G401.6 (cell line): ENCODE measurements around the gene DLK2.
"Not testable (repeated sequence)": the region's sequence is repeated elsewhere in the genome, so short reads cannot be mapped to it uniquely, and the experiment has no call there.

Experiments used
- FAIRE-seq: peaks from 2 replicates; lab custom pipeline; 2012; peaks lifted over from hg19 to GRCh38; lab: Jason Lieb, UNC

DLK2 gene, protein sequence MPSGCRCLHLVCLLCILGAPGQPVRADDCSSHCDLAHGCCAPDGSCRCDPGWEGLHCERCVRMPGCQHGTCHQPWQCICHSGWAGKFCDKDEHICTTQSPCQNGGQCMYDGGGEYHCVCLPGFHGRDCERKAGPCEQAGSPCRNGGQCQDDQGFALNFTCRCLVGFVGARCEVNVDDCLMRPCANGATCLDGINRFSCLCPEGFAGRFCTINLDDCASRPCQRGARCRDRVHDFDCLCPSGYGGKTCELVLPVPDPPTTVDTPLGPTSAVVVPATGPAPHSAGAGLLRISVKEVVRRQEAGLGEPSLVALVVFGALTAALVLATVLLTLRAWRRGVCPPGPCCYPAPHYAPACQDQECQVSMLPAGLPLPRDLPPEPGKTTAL

DNA sequence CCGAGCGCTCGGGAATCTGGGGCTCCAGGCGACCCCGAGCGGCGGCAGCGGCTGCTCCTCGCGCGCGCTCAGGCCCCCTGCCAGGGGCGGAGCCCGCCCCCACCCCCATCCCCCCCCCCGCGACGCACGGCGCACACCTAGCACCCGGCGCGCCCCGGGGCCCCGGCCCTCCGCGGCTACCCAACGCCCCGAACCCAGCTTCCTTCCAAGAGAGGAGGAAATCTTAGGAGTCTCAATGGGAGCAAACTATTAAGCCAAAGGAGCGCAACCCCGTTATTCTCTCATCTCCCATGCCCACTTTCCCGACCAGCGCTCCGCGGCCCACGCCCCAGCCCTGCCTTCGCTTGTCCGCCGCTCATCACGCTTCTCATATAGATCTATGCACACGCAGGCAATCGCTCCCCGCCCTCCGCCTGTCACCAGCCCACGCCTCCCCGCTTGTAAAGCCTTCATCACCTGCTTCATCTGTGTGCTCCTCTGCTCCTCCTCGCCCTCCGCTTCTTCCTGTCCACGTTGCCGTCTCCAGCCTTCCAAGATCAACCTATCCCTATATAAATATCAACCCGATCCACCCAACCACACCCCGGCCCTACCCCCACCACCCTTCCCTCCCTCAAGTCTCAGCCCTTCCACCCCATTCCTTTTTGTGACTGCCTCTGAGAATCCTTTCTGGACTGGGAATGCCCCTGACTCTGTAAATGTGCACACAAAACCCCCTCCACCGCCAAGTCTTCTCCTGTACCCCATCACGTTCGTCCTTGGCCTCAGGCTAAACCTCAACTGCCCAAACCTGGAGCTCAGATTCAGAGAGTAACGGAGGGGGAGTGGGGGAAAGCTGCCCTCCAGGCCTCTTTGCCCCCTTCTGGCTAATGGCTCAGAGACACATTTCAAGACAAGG is at the start of gene DLK2:
DLK2 (minus strand) TSS at position 18 of the 898 bp plus-strand sequence. CDS start 723 bp downstream, outside the sequence.
- FAIRE-seq, result no peak

DNA sequence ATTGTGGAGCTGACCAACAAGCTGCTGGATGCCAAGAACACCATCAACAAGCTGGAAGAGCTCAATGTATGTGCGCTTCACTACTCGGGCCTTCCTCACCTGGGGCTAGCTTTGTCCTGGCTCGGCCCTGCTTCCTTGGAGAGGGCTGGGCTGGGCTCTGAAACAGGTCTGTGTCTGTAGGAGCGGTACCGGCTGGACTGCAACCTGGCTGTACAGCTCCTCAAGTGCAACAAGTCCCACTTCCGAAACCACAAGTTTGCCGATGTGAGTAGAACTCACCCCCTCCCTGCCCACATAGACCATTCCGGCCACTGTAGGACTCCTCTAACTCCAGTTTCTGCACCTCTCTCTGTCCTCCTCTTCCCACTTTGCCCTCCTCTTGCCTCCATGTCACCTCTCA is 48.1 kb upstream of the DLK2 start:
- no peak for FAIRE-seq

DNA sequence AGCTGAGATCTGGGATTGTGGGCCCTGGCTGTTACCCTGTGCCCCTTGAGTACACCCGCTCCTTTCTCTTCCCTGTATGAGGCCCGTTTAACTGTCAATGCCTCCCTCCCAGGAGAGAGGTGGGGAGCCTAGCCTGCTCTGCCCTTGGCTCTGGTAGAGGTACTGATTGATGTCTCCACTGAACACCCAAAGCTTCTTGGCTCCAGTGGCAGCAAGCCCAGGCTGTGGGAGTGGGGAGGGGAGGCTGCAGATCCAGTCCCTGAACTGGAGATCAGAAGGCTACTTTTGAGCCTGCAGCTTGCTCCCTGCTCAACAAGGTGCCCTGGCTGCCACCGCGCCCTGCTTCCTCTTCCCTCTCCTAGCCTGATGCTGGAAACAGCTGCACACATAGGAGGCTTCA is 47.3 kb upstream of the DLK2 start:
- FAIRE-seq, result no peak

DNA sequence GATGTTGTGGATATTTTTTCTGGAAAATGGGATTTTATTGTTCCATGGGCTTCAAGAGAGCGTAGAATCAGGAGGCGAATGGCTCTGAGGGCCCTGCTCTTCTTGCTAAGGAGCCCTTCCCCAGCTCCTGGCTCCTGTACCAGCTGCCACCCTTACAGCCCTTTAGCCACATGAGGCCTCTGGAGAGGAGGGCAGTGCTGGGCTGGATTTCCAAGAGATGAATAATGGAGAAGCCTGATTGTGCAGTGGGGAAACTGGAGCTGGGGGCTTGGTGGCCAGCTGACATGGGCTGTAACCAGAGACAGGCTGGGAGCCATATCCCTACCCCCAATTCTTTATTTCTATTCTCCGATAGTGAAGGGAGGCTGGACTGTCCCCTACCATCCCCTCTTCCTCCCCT is 45.6 kb upstream of the DLK2 start:
- no peak for FAIRE-seq

DNA sequence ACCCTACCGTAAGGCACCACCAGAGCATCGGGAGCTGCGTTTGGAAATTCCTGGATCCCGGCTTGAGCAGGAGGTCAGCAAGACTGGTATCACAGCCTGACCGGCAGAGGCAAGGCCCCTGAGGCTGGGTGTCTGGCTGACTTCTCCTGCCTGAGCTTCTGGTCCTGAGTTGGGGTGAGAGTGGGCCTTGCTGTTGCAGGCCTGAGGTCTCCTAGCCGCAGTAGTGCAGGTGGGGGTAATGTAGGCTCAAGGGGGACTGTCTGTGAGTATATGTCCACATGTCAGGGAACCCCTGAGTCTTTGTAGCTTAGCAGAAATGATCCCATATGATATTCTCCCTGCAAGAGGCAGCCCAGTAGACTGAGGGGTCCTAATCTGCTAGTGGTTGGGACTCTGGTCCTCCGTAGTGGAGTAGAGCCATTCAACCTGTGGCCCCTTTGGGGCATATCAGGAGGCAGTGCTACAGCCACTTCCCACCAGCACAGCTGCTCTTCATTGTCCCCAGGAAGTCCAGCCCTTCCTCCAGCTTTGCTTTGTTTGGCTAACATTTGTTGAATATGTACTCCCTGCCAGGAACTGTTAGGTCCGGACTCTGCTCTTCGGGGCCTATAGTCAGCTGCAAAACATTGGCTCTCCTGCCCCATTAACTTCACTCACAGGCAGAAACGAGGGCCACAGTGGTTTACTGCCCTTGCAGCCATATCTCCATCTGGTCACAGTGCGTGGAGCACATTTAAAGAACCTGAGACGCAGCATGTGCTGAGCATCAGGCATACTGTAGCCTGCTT is 43.9 kb upstream of the DLK2 start:
- no peak for FAIRE-seq

DNA sequence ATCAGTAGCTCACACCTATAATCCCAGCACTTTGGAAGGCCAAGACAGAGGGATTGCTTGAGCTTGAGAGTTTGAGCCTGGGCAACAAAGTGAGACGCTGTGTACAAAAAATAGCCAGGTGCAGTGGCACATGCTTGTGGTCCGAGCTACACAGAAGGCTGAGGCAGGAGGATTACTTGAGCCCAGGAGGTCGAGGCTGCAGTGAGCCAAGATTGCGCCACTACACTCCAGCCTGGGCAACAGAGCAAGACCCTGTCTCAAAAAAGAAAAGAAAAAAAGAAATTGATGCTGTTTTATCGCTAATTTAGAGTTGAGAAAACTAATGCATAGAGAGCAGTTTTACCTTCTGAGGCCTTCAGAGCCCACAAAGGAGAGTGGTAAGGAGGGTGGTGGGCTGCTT is 42.9 kb upstream of the DLK2 start:
- not testable (repeated sequence) for FAIRE-seq

DNA sequence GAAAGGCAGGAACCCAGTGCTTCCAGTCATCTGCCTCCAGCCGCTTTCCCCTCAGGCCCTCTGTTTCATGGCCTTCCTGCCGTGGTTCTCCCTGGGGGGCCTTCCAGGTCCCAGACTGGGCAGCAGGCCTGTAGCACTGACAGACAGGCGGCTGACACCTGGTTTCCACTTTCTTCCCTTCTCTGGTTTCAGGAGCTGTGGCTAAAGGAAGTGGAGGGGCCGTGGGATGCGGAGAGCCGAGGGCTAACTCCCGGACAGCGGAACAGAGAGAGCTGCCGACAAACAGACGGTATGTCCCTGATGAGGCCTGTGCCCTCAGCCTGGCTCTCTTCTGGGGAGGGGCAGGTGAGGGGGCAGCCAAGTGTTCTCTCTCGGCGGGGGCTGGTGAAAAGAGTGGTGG is 42.3 kb upstream of the DLK2 start:
- FAIRE-seq, result no peak

DNA sequence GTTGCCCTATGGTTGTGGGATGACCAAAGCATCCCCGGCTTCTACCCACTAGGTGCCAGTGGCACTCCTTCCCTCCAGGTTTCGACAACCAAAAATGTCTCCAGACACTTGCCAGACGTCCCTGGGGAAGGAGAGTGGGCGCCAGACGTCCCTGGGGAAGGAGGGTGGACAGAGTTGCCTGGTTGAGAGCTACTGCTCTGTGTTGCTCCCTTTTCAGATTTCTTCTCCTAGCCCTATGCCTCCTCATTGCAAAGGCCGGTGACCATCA is 41.7 kb upstream of the DLK2 start:
- no peak for FAIRE-seq

DNA sequence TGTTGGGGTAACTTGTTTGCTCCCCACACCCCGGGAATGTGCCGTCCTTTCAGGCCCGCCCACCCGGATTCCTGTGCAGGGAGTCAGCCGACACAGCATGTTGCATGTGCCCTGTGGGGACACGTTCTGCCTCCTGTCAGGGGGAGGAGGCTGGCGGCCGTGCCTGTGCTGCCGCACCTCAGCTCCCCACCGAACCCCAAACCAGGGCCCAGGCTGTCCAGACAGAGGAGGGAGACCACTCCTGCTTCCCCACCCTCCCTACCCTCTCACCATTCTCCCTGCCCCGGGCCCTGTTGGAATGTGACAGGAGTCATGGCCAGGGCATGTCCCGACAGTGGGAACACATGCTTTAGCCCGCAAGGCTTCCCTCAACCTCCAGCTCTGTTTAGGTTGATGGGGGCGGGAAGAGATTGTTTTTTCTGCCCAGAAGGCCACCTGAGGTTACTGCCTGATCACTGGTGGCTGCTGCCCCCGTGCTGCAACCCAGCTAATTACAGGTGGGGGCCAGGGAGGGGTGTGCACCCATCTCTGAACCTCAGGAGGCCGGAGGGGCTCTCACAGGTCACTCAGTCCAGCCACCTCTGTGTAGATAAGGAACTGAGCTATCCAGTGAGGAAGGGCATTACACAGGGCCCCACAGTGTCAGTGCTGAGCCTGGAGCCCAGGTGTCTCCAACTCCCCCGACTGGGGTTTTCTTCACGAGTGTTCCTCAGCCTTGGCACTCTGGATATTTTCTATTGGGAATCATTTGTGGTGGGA is 41.2 kb upstream of the DLK2 start:
- FAIRE-seq, result no peak

DNA sequence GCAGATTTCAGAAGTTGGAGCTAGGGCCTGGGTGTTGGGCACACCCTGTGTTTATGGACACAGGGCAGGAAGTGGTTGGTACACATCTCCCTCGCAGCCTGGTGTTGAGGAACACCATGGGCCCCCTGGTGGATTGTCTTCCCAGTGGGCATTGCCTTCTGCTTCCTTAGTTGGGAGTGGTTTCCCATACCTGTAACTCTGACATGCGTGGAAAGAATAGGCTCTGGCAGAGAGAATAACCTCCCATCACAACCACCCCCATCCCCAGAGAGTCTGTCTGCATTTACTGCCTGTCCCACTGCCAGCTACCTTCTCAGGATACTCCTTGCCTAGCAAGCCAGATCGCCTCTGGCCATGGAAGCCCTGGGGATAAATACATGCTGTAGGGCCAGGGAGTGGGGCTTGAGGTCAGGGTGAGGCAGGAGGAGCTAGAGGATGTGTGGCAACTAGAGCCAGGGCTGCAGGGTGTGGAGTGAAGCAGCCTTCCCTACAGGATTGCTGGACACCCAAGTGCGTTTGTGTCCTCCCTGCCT is 40.1 kb upstream of the DLK2 start:
- FAIRE-seq, result no peak

DNA sequence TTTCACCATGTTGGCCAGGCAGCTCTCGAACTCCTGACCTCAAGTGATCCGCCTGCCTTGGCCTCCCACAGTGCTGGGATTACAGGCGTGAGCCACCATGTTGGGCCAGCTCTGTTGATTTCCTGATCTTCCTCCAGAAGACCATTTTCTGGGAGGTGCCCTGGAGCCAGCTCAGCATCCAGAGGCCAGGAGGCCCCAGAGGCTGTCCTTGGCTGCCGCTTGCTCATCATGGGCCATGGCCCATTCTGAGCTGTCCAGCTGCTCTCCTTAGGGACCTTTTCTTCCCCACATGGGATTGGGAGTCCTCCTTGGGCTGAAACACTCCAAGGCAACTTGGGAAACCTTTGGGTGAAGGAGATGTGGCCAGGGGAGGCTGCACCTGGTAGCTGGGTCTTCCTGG is 39.4 kb upstream of the DLK2 start:
- no peak for FAIRE-seq

DNA sequence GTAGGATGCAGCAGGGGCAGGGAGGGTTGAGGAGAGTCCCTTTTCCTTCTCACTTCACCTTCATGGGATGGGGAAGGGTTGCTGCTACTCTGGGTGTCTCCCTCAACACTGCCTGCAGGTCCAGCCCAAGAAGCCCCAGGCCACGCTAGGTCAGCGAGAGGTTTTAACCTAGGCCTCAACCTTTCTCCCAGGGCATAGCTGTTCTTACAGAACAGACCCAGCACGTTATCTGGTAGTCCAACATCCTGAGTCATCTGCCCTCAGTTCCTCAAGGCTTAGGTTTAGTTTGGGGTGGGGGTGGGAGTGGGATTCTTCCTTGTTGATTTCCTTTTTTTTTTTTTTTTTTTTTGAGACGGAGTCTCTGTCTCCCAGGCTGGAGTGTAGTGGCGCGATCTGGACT is 39.0 kb upstream of the DLK2 start:
- FAIRE-seq, result no peak

DNA sequence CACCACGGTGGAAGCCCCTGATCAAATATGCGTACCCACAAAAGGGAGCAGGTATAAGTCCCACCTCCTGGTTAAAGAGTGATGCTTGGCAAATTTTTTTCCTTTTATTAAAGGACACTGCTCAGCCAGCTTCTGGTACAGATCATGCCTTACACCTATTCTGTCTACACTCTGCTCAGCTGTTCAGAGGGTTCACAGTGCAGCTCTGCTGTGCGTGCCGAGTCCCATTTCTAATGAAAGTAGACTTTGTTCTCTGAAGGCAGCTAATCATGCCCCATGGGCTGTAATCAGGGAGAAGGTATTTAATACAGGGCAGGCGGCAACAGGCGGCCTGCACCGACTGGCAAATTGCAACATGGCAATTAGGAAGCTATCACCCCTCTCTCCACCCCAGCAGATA is 38.5 kb upstream of the DLK2 start:
- no peak for FAIRE-seq

DNA sequence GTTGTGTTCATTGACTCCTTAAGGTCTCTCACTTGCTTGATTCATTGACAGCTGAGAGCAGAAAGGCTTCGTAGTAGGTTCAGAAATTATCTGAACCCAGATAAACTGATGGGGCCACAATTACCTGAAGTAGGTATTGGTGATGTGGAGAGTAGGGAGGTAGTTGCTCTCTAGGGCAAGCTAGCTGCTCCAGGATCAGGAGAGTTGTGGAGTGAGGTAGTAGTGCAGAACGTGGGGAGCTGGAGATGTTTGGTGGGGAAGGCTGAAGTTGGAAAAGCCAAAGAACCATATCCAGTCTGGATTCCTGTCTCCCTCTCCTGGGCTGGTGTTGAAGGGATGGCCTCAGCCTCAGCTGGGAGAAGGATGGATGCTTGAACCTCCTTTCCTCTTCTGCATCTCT is 37.9 kb upstream of the DLK2 start:
- no peak for FAIRE-seq

DNA sequence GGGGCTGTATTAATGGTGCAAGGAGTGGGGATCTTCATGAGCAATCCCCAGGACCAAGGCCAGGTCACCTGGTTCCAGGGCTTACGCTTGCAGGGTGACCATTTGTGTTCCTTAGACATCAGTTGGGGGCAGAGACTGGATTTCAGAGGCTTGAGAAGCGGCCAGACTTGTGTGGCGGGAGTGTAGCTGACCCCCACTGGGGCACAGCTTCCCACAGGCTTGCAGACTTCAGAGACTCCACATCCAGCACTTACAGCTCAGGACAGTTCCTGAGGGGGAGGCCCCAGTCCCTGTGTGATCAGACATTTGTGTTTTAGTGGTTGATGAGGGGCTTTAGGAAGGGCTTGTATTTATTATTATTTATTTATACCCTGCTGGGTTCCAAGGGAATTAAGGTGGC is 37.3 kb upstream of the DLK2 start:
- FAIRE-seq, result no peak

DNA sequence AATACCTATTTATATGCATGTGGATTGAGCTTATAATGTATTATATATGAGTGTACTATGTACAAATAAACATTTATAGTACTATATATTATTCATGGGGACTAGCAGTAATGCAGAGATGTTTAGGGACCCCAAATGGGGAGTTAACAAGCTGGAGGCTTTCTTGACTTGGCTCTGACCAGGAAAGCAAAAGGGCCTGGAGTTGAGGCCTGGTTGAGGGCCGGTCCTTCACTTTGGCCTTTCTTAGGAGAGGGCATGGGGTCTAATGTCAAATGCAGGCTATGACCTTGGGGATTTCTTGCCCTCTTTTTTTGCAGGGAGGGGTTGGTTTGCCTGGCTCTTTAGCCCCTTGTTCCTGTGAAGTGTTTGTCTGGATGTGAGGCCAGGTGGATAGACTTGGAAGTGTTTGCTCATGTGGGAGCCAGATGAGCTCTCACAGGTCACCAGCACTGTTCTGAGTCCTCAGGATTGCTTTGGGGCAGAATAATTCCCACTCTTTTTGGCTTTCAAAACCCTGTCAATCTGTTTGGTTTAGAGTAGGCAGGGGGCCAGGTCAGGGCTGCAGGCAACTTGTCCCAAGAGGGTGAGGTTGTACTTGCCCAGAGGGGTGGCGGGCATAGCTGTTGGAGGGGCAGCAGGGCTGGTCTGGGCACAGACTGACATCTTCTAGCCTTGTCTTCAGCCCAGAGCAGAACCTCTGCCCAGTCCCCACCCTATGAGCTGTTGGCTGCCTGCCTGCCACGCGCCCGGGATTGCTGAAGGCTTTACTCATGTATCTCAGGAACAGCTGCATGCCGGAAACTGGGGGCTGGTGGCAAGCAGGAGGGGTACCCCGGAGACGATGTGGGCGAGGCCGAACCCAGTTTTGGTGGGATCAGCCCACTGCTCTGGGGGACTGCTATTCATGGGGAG is 36.7 kb upstream of the DLK2 start:
- no peak for FAIRE-seq

DNA sequence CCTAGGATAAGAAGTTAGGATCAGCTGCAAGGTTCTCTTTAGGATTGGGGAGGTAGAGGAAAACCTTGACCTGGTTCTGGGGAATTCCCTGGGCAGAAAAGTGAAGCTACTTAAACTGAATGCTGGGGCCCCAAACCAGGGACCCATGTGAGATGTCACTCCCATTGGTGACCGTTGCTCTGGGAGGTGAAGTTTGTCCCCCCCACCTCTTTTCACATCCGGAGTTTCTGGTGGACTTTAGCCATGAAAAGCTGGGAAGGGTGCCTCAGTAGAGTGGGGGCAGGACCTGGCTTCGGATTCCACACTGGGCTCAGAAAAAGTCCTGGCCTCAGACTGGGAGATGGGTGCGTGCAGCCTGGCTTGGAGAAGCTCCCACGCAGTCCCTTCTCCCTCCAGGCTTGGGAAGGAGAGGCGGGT is 35.2 kb upstream of the DLK2 start:
- no peak for FAIRE-seq

DNA sequence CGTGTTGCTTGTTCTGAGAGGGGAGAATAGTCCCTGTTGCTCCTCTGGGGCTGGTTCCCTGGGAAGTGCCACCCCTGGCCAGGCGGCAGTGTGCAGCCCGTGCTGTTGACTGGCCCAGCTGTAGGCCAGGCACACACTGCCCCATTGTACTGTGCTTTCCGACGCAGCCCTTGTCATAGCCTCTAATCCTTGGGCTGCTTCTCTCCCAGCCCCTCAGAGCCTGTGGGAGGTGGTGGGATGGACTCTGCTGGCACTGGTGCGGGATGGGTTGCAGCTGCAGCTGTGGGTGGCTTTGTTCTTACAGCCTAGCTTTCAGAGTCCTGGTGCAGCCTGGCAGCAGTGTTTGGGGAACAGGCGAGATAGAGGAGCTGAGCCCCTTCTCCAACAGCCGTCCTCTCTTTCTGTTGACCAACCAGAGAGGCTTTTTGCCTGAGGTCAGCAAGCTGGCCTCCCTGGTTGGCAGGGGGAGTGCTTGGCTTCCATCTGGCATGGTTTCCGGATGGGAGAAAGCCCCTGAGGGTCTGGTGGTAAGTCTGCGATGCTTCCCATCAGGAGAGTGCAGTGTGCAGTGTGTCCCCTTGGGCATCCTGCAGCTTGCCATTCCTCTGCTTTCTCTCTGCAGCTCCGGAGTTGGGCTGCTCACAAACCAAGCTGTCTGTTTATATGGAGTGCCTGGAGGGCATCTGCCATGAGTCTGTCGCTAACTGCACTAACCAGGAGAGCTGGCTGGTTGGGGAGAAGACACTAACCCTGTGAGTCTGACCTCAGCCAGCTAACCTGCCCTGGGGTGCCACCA is 34.1 kb upstream of the DLK2 start:
- no peak for FAIRE-seq

DNA sequence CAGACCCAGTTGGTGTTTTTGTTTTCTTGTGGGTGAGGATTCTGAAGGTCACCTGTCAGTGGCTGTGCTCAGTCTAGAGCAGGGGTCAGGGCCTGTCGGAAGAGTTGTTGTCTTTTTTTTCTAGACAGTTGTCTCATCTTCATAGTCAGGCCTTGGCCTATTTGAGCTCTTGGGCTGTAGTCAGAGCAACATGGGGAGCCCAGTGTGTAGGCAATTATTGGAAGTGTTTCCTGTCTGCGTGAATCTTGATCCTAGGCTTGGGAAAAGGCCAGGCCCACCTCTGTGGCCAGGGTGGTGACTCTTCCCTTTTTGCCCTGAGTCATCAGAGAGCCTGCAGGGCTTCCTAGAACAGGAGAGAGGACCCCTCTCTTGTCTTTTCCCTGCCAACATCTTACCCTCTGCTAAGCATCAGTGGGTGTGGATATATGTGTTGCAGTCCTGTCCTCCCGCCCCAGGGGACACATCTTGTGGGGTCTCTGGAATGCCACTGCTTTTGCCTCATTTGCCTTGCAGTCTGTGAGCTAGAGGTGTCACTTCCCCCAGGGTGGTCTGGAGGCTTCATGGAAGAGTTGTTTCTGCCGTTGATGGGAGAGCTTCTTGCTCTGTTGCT is 33.4 kb upstream of the DLK2 start:
- no peak for FAIRE-seq
